ENCODE results near the gene LRPAP1.
"Not testable (repeated sequence)": the region's sequence is repeated elsewhere in the genome, so short reads cannot be mapped to it uniquely, and the experiment has no call there.

Gene LRPAP1, protein sequence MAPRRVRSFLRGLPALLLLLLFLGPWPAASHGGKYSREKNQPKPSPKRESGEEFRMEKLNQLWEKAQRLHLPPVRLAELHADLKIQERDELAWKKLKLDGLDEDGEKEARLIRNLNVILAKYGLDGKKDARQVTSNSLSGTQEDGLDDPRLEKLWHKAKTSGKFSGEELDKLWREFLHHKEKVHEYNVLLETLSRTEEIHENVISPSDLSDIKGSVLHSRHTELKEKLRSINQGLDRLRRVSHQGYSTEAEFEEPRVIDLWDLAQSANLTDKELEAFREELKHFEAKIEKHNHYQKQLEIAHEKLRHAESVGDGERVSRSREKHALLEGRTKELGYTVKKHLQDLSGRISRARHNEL

GRCh38 chr4:3531879-3532750 lies at the start of gene LRPAP1:
TSS of gene LRPAP1 (minus strand) at chr4:3532422. CDS start at chr4:3532412, 10 bp downstream.
- DNase-seq, result no peak

DNA sequence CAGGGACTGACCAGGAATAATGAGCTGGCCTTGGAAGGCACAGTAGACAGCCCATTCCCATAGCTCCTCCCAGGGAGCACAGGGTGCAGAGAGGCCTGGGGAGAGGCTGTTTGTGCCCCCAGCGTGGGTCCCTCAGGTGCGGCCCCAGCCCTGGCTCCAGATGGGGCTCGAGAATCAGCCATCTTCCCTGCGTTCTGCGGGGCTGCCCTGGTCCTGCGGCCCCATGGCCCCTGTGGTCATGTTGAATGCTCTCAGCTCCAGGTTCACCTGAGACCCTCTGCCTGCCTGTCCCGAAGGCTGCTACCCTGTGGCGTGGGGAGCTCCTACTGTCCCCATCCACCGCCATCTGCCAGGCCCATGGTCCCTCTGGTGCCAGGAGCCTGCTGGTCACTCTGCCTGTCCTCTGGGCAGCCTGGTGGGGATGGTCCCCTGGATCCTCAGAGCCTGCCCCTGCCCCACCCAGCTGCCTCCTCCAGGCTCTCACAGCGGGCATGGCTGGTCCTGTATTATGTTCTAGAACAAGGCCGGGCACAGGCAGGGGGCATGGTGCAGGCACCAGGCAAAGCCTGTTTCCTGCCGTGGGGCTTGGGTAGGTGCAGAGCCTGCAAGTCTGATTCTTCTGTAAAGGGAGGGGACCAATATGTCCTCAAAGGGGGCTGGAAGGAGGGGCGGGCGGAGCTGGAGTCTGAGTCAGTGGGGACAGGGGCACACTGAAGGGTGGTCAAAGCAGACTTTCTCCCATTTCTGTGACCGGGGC lies 49.3 kb upstream of the LRPAP1 start:
- not testable (repeated sequence) for DNase-seq

GRCh38 chr4:3580859-3581258 lies 48.6 kb upstream of the LRPAP1 start:
- DNase-seq, result not testable (repeated sequence)

DNA sequence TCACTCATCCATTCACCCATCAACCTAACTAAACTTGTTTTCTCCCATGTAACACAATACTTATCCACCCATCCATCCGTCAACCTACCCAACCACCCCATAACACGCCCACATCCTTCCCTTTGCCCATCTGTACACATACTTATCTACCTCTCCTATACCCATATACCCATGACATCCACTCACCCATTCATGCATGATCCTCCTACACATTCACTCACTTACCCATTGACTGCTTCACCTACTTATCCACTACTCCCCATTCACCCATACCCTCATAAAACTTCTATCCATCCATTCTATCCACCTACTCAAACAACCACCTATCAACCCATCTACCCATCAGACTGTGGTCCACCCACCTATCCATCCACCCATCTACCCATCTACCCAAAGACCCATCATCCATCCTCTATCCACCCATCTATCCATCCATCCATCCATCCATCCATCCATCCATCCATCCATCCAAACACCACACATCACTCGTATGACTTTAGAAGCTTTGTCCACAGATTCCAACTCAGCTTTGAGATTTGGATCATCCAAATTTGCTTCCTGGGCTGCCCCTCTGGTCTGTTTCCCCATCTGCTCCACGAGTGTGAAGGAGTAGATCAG lies 46.4 kb upstream of the LRPAP1 start:
- DNase-seq, result not testable (repeated sequence)

DNA sequence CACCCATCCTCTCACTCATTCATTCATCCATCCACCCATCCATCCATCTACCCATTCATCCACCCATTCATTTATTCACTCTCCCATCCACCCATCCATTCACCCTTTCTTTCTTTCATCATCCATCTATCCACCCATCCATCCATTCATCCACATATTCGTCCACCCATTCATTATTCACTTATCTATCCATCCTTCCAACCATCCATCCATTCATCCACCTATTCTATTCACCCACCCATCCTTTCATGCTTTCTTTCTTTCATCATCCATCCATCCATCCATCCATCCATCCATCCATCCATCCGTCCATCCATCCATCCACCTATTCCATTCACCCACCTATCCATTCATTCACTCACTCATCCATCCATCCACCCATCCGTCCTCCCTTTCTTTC lies 45.8 kb upstream of the LRPAP1 start:
- DNase-seq, result not testable (repeated sequence)

DNA sequence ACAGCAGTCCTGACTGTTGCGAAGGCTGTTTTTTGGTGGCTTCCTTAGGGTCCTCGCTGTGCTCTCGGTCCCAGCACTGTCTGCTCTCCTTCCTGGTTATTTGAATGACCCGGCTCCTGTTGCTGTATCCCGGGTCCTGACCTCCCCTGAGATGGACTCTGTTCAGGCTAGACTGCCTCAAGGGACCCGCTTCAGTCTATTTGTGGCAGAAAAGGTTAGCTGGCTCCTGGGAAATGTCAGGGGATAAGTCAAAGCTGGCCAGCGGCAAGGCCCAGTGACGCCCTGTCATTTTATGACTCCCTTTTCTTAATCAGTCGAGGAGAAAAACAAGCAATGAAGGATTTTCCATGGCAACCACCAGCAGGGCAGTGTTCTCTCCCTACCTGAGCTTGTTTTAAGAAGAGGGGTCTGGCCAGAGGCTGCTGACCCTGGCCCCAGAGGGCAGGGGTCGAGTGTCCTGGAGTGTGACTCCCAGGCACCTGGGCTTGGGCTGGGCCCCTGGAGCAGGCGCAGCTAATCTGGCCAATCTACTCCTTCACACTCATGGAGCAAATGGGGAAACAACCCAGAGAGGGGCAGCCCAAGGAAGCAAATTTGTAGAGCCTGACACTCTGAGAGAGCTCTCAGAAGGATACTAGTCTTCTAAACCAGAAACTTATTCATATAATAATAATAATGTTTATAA lies 45.1 kb upstream of the LRPAP1 start:
- not testable (repeated sequence) for DNase-seq

GRCh38 chr4:3576533-3577207 lies 44.4 kb upstream of the LRPAP1 start:
- not testable (repeated sequence) for DNase-seq

DNA sequence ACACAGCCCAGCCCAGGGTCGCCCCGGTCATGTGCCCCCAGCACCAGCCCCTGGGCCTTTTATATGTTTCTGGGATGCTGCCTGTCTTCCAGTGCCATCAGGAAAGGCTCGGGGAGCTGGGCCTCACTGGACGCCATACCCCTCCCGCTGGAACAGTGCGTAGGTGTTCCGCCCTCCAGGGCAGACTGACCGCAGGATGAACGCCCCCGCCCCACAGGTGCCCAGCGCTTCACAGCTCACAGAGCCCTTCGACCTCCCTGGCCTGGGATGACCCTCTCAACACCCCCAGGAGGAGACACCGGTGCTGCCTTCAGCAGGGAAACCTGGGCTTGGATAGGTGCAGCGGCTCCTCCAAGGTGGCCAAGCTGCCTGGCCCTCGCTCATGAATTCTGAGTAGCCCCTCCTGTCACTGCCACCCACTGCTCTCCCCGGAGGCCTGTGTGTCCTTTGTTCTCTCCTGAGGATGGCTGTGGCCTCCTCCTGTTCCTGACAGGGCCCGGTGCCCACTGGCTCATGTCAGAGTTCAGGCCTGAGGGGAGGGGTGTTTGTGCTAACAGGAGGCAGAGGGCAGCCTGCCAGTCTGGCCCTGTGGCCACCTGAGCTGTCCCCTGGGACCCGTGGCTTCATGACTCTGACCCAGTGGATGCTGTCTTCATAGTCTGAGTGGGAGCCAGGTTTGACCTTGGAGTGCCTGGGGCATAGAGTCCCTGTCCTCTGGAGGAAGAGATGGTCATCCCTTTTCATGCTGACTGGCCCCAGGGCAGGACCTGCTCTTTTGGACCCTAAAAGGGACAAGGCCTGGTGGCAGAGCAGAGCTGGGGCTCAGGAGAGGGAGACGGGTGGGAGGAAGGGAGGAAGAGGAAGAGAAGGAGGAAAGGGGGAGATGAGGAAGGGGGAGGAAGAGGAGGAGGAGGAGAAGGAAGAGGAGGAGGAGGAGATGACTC lies 43.5 kb upstream of the LRPAP1 start:
- DNase-seq, result not testable (repeated sequence)

DNA sequence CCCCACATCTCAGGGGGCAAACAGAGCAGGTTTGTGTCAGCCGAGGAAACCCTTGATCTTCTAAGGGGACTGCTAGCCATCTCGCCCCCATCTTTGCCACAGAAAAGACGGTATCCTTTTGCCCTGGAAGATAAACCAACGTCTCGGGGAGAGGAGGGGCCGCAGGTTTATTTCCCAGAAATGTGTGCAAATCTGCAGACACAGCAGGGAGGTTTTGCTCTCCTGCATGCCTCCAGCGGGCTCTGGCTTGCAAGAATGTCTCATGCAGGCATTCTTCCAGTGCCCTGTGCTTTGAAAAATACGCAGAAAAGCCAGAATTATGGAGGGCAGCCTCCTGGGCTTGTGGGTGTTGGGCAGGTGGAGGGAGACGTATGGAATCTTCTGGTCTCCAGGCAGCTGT lies 42.6 kb upstream of the LRPAP1 start:
- not testable (repeated sequence) for DNase-seq

- not testable (repeated sequence) for DNase-seq
Observed at GRCh38 chr4:3574346-3574745, 42.1 kb upstream of the LRPAP1 start.

DNA sequence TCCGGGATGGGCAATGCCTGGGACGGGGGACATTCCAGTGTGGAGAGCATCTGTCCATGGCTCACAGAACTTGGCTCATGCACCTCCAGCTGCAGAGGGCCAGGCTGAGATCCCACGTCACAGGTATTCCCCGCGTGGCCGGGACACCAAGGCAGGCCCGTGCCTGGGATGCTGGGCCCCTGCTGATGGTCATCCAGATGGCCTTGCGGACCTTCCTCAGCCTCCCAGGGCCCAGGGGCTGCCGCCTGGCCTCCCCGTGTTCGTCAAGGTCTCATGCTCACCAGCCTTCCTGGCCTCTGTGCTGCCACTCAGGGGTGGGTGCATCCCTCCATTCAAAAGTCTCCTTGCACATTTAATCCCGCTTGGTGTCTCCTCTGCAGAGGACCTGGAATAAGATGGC lies 40.9 kb upstream of the LRPAP1 start:
- DNase-seq, result no peak

GRCh38 chr4:3572363-3572762 lies 40.1 kb upstream of the LRPAP1 start:
- no peak for DNase-seq

DNA sequence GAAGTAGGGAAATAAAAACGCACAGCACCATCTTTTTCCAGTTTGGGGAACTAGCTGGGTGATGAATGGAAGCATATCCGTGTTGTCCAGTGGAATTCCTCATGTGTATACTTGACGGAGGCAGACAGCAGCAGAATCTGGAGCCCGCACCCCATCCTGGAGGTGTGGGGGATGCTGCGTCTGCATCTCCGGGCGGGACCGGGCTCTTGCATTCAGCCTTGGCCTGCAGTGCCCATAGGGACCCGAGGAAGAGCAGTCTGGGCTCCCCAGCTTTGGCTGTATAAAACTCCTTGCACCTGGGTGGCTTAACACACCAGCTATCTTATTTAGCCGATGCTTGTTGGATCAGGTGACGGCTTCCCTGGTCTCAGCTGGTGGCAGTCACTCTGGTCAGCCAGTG lies 39.7 kb upstream of the LRPAP1 start:
- DNase-seq, result no peak

DNA sequence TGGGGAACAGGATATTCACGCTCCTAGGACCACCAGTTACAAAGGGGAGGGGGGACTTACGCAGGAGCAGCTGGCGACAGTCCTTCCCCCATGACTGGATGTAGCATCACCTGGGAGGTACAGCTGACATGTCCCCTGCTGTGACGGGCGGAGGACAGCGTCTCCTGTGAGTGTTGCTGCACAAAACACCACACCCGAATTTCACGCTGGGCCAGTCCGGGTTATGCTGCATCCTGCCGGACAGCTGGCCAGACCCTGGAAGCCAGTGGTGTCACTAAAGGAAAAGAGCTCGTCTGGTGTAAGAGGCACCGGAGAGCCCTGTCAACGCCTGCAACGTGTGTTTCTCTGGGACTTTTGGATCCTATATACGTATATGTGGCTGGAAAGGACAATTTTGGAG lies 38.7 kb upstream of the LRPAP1 start:
- DNase-seq, result not testable (repeated sequence)

DNA sequence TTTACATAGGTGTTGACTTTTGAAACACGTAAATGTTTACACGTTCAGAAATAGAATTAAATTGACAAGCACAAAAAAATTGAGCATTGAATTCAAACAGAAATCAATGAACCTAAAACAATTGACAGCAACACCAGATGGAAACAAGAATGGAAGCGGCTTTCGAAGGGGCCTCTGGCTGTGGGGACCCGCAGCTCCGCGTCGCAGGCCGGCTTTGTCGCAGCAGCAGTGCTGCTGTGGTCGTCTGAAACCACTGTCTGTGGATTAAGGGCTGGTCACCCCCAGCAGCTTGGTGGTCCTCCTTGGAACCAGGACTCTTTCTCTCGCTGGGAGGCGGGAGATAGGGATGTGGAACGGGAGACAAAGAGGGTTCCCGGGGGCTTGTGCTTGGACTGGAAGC lies 37.4 kb upstream of the LRPAP1 start:
- DNase-seq, result not testable (repeated sequence)

- not testable (repeated sequence) for DNase-seq
Observed at GRCh38 chr4:3566701-3567100, 34.5 kb upstream of the LRPAP1 start.

GRCh38 chr4:3566301-3566700 lies 34.1 kb upstream of the LRPAP1 start:
- not testable (repeated sequence) for DNase-seq

GRCh38 chr4:3564948-3565347 lies 32.7 kb upstream of the LRPAP1 start:
- DNase-seq, result not testable (repeated sequence)

GRCh38 chr4:3563403-3563802 lies 31.2 kb upstream of the LRPAP1 start:
- DNase-seq, result no peak

DNA sequence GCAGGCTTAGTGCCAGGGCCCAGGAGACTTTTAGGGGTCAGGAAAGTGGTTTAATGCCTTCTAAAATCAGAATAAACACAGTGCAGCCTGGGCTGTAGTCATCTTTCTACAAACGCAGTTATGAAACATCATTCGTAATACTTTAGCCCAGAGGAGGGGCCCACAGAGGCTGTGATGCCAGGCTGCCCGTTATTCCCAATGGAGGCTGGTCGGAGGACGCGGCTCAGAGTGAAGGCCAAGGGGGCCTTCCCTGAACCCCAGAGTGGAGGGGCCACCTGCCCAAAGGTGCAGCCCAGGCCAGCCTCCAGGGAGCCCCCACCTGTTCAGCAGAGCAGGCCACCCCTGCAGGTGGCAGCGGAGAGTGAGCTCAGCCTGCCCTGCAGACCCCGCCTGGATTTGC lies 29.9 kb upstream of the LRPAP1 start:
- DNase-seq, result not testable (repeated sequence)
